Liver (tissue), 9 donors: ENCODE measurements around the gene FKBP5. TPM values are rescaled to one million over a fixed set of nuclear protein-coding genes. Genes with fewer than 3 reads are reported as not detected.

Experiments
- DNase-seq: peaks from one replicate; pipeline ENCODE4 v3.0.0-alpha.2; 2017; ENCODE audit warnings: low spot score
- H3K27ac ChIP-seq, 2 donors: one replicate each; pipeline ENCODE4 v1.7.0; 2013; ENCODE audit warnings: inconsistent platforms in 2 of 2, low read length in 2 of 2, control low read depth in 1 of 2, low read depth in 1 of 2, mild to moderate bottlenecking in 1 of 2
- H3K27me3 ChIP-seq, 4 donors: one replicate each; pipeline versions ENCODE4 v1.6.1 to v1.7.0; 2013; ENCODE audit warnings: low read length in 3 of 4, inconsistent platforms in 1 of 4, mild to moderate bottlenecking in 1 of 4, moderate library complexity in 1 of 4; ENCODE audit not compliant: control insufficient read depth in 4 of 4, insufficient read depth in 4 of 4
- H3K36me3 ChIP-seq, 4 donors: one replicate each; pipeline versions ENCODE4 v1.6.1 to v1.7.0; 2013; ENCODE audit warnings: low read length in 3 of 4, mild to moderate bottlenecking in 3 of 4, low read depth in 1 of 4, moderate library complexity in 1 of 4; ENCODE audit not compliant: control insufficient read depth in 4 of 4, insufficient read depth in 3 of 4
- H3K4me1 ChIP-seq, 4 donors: one replicate each; pipeline versions ENCODE4 v1.6.1 to v1.7.0; 2013; ENCODE audit warnings: low read length in 3 of 4, mild to moderate bottlenecking in 3 of 4, moderate library complexity in 1 of 4; ENCODE audit not compliant: control insufficient read depth in 4 of 4, insufficient read depth in 4 of 4
- H3K4me3 ChIP-seq, 3 donors: one replicate each; pipeline versions ENCODE4 v1.6.1 to v1.7.0; 2013; ENCODE audit warnings: low read length in 3 of 3, control low read depth in 1 of 3, low read depth in 1 of 3, mild to moderate bottlenecking in 1 of 3
- H3K9ac ChIP-seq, 2 donors: one replicate each; pipeline ENCODE4 v1.7.0; 2013; ENCODE audit warnings: low read length in 2 of 2, mild to moderate bottlenecking in 2 of 2, moderate library complexity in 2 of 2, control low read depth in 1 of 2, low read depth in 1 of 2
- H3K9me3 ChIP-seq, 4 donors: one replicate each; pipeline versions ENCODE4 v1.6.1 to v1.7.0; 2013; ENCODE audit warnings: low read length in 3 of 4; ENCODE audit not compliant: control insufficient read depth in 4 of 4
- ATF3 ChIP-seq: IDR thresholded peaks from 2 replicates; pipeline ENCODE4 v1.6.1; 2016; ENCODE audit warnings: antibody characterized with exemption
- CTCF ChIP-seq: fragments of 150-350 bp; IDR thresholded peaks from 2 replicates; pipeline ENCODE4 v1.5.1; 2017; ENCODE audit warnings: improper control_type of control experiment, low read depth, low read length; ENCODE audit not compliant: missing input control
- EGR1 ChIP-seq, 2 donors: IDR thresholded peaks; 2 replicates each; pipeline ENCODE4 v1.6.1; 2016 to 2018; ENCODE audit warnings: antibody characterized with exemption in 2 of 2, low read depth in 2 of 2
- FOXA1 ChIP-seq: IDR thresholded peaks from 2 replicates; pipeline ENCODE4 v1.6.1; 2016; ENCODE audit warnings: antibody characterized with exemption
- FOXA2 ChIP-seq: IDR thresholded peaks from 2 replicates; pipeline ENCODE4 v1.6.1; 2016; ENCODE audit warnings: antibody characterized with exemption
- GABPA ChIP-seq, 2 donors: IDR thresholded peaks in 1 of 2; conservative IDR thresholded peaks in 1 of 2; 2 replicates each; pipeline ENCODE4 v1.6.1; 2016; ENCODE audit warnings: antibody characterized with exemption in 2 of 2, mild to moderate bottlenecking in 1 of 2, moderate library complexity in 1 of 2
- HNF4A ChIP-seq, 2 donors: conservative IDR thresholded peaks; 2 replicates each; pipeline ENCODE4 v1.6.1; 2016; ENCODE audit warnings: antibody characterized with exemption in 2 of 2, mild to moderate bottlenecking in 2 of 2
- JUND ChIP-seq, 2 donors: IDR thresholded peaks; 2 replicates each; pipeline ENCODE4 v1.6.1; 2016; ENCODE audit warnings: antibody characterized with exemption in 2 of 2
- NR2F2 ChIP-seq: IDR thresholded peaks from 2 replicates; pipeline ENCODE4 v1.6.1; 2016; ENCODE audit warnings: antibody characterized with exemption
- RAD21 ChIP-seq, 2 donors: IDR thresholded peaks; 2 replicates each; pipeline ENCODE4 v1.6.1; 2016; ENCODE audit warnings: antibody characterized with exemption in 2 of 2, mild to moderate bottlenecking in 2 of 2
- SP1 ChIP-seq: IDR thresholded peaks from 2 replicates; pipeline ENCODE4 v1.6.1; 2018; ENCODE audit warnings: antibody characterized with exemption, mild to moderate bottlenecking
- TAF1 ChIP-seq: conservative IDR thresholded peaks from 2 replicates; pipeline ENCODE4 v1.6.1; 2016; ENCODE audit warnings: antibody characterized with exemption, mild to moderate bottlenecking
- YY1 ChIP-seq: IDR thresholded peaks from 2 replicates; pipeline ENCODE4 v1.6.1; 2016; ENCODE audit warnings: antibody characterized with exemption, mild to moderate bottlenecking
- ZBTB33 ChIP-seq: IDR thresholded peaks from 2 replicates; pipeline ENCODE4 v1.6.1; 2016; ENCODE audit warnings: antibody characterized with exemption
- WGBS: extraction: QIAGEN DNeasy Blood & Tissue Kit; methylation state at CpG from one replicate; pipeline ENCODE4 v1.1.7; 2013; 5-methylcytosine and 5-hydroxymethylcytosine counted together
- polyA plus RNA-seq, 2 donors: library from polyadenylated mRNA; stranded (reverse) in 1 of 2; unstranded in 1 of 2; fragments of 200-250 nt in 1 of 2; fragments of >200 nt in 1 of 2; fragmentation: Nextera tagmentation in 1 of 2; extraction: Ambion mirVana in 1 of 2; gene quantifications; one replicate each; pipeline versions ENCODE4 v1.2.1 to v1.2.3, GENCODE V29; 2013 to 2015
- total RNA-seq, 2 donors: library from RNA; depleted of rRNA; stranded (reverse); fragments of >200 nt; gene quantifications; one replicate each; pipeline ENCODE4 v1.2.3, GENCODE V29; 2014
- TF ChIP-seq, protein P1 (sequence below): IDR thresholded peaks from 2 replicates; pipeline ENCODE4 v1.6.1; 2016; ENCODE audit warnings: antibody characterized with exemption
- donor health status: healthy.
- donor health status: healthy.
- donor health status: healthy.
- donor health status: healthy.
- donor health status: healthy.

The FKBP5 gene
- total and polyA plus RNA-seq, 4 donors, result 10.3 to 132 (median 63.7) TPM

- TF ChIP-seq FOXA2 (no peak), SP1 (no peak), ATF3 (no peak), TAF1 (no peak), NR2F2 (no peak), CTCF (no peak), EGR1 (IDR thresholded peaks at IDR 0.05; ENCODE audit: low read depth in 2 of 2) (no peak), HNF4A (conservative IDR thresholded peaks at IDR 0.05) (no peak), ZBTB33 (no peak), YY1 (no peak), FOXA1 (no peak)
- TF ChIP-seq, protein P1, sequence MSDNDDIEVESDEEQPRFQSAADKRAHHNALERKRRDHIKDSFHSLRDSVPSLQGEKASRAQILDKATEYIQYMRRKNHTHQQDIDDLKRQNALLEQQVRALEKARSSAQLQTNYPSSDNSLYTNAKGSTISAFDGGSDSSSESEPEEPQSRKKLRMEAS, result no peak
- H3K4me1 ChIP-seq, result peaks cover 0 to 9% (median 3%) of the 10 kb centered on the region in 4 donors
- WGBS, result 89% methylated on average over 4 of the region's 4 CpGs
- H3K36me3 ChIP-seq, result peaks cover 4 to 16% (median 5%) of the 10 kb centered on the region in 4 donors
- H3K9me3 ChIP-seq, result no peaks in the 10 kb centered on the region
- H3K4me3 ChIP-seq, result no peak overlapping the region
- no peak overlapping the region for H3K9ac ChIP-seq
- H3K27ac ChIP-seq, result no peak overlapping the region
- DNase-seq, result no peak
- no peaks in the 10 kb centered on the region for H3K27me3 ChIP-seq
Observed at GRCh38 chr6:35675871-35676459, 12.8 kb downstream of the FKBP5 start.

DNA sequence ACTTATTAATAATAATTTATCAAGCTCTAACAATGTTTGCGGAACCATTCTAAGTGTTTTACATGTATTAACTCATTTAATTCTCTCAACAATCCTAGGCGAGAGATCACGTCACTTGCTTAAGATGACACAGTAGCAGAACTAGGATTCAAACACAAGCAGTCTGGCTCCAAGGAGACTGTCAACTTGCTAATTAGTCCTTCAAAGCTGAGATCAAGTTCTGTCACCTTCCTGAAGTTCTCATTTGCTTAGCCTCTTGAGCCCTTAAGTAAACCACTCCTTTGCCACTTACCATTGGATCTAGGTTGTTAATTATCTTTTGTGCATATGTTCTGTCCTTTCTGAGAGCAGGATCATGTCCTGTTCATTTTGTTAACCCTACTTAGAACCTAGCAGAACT, 14.1 kb downstream of the FKBP5 start:
- no peaks in the 10 kb centered on the region for H3K27me3 ChIP-seq
- no peak for TF ChIP-seq EGR1 (IDR thresholded peaks at IDR 0.05; ENCODE audit: low read depth in 2 of 2)
- no peak for TF ChIP-seq GABPA (IDR thresholded peaks at IDR 0.05 in 1 of 2, conservative IDR thresholded peaks at IDR 0.05 in 1 of 2)
- no peak for TF ChIP-seq YY1
- TF ChIP-seq, protein P1, result no peak
- no peak for TF ChIP-seq CTCF
- no peak for TF ChIP-seq SP1
- TF ChIP-seq RAD21 (IDR thresholded peaks at IDR 0.05), result no peak
- TF ChIP-seq JUND (IDR thresholded peaks at IDR 0.05), result no peak
- H3K9me3 ChIP-seq, result no peaks in the 10 kb centered on the region
- no peak overlapping the region for H3K4me3 ChIP-seq
- no peak for DNase-seq
- 97% methylated on average over 3 of the region's 3 CpGs for WGBS
- H3K36me3 ChIP-seq, result peaks cover 4 to 11% (median 5%) of the 10 kb centered on the region in 4 donors
- H3K9ac ChIP-seq, result no peak overlapping the region
- no peak overlapping the region for H3K27ac ChIP-seq
- H3K4me1 ChIP-seq, result peaks cover 2 to 9% (median 6%) of the 10 kb centered on the region in 4 donors
